Fibroblast of pulmonary artery (primary cell): ENCODE data around the gene TMEM237.

Source experiments
- DNase-seq: peaks from one replicate; pipeline ENCODE4 v3.0.0-alpha.2; 2010; ENCODE audit warnings: low read depth
- H3K4me3 ChIP-seq: replicated peaks from 2 replicates; pipeline ENCODE4 v1.5.1; 2011; ENCODE audit warnings: low read depth, mild to moderate bottlenecking, control low read depth, low read length, moderate library complexity
- CTCF ChIP-seq: IDR thresholded peaks from 2 replicates; pipeline ENCODE4 v1.5.1; 2011; ENCODE audit warnings: mild to moderate bottlenecking, control low read depth, low read length, inconsistent platforms; ENCODE audit errors: missing control alignments

Gene TMEM237

GRCh38 chr2:201600906-201601305, 42.4 kb downstream of the TMEM237 start:
- TF ChIP-seq CTCF = no peak
- no peak overlapping the region for H3K4me3 ChIP-seq

GRCh38 chr2:201597397-201597796, 45.9 kb downstream of the TMEM237 start:
- H3K4me3 ChIP-seq = no peak overlapping the region
- no peak for DNase-seq
- TF ChIP-seq CTCF = no peak

More at GRCh38 chr2:201600906-201601305, 42.4 kb downstream of the TMEM237 start:
- DNase-seq = no peak

- DNase-seq = peak; percentile 94
- H3K4me3 ChIP-seq = no peak overlapping the region
- no peak for TF ChIP-seq CTCF
Measured at GRCh38 chr2:201580486-201580885, 62.8 kb downstream of the TMEM237 start.

- no peak for TF ChIP-seq CTCF
- peak; percentile 76 for DNase-seq
- H3K4me3 ChIP-seq = no peak overlapping the region
Measured at GRCh38 chr2:201579536-201579935, 63.8 kb downstream of the TMEM237 start.

GRCh38 chr2:201575971-201576370, 67.3 kb downstream of the TMEM237 start:
- H3K4me3 ChIP-seq = no peak overlapping the region
- TF ChIP-seq CTCF = no peak
- DNase-seq = no peak

- TF ChIP-seq CTCF = no peak
Measured at GRCh38 chr2:201574766-201575165, 68.5 kb downstream of the TMEM237 start.

GRCh38 chr2:201572846-201573508, 70.3 kb downstream of the TMEM237 start:
- DNase-seq = no peak
- no peak overlapping the region for H3K4me3 ChIP-seq

More at GRCh38 chr2:201574766-201575165, 68.5 kb downstream of the TMEM237 start:
- no peak overlapping the region for H3K4me3 ChIP-seq
- no peak for DNase-seq

More at GRCh38 chr2:201572846-201573508, 70.3 kb downstream of the TMEM237 start:
- TF ChIP-seq CTCF = no peak
